Stimulated activated CD8-positive, alpha-beta memory T cell treated with anti-CD3 and anti-CD28 coated beads, Interleukin-4, amount 100 ng/mL, for 48 hours (primary cell): ENCODE results near the gene CTU1.

Source experiments
- DNase-seq: peaks from one replicate; pipeline ENCODE4 v3.0.0-alpha.2; 2020

Gene CTU1

GRCh38 chr19:51131780-51132680 is 23.8 kb upstream of the CTU1 start:
- DNase-seq: peak; percentile 45

DNA sequence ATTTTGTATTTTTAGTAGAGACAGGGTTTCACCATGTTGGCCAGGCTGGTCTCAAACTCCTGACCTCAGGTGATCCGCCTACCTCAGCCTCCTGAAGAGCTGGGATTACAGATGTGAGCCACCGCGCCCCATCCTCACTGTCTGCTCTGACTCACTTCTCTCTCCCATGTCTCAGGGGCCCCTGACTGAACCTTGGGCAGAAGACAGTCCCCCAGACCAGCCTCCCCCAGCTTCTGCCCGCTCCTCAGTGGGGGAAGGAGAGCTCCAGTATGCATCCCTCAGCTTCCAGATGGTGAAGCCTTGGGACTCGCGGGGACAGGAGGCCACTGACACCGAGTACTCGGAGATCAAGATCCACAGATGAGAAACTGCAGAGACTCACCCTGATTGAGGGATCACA is 21.5 kb upstream of the CTU1 start:
- no peak for DNase-seq

GRCh38 chr19:51128227-51128626 is 20.0 kb upstream of the CTU1 start:
- DNase-seq: no peak

DNA sequence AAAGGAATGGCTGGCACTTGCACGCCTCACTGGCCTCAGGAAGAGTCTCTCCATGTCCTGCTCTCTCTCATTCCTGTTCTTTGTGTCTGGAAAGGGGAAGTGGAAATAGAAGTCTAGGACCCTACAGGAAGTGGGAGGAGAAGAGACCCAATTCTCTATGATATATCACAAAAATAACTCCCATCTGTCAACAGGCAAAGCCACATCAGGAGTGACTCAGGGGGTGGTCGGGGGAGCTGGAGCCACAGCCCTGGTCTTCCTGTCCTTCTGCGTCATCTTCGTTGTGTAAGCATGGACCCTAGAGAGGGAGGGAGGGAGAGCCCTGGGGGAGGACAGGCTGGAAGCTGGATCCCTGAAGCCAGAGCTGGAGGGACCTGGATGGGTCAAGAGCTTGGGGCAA is 19.5 kb upstream of the CTU1 start:
- DNase-seq: no peak

DNA sequence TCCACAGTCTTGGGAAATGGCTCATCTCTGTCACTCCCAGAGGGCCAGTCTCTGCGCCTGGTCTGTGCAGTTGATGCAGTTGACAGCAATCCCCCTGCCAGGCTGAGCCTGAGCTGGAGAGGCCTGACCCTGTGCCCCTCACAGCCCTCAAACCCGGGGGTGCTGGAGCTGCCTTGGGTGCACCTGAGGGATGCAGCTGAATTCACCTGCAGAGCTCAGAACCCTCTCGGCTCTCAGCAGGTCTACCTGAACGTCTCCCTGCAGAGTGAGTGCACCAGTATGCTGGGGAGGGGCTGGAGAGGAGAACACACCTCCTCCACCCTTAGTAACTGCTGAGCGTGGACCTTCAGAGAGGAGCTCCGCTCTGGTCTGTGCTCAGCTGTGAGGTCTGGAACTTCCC is 18.8 kb upstream of the CTU1 start:
- DNase-seq: no peak

DNA sequence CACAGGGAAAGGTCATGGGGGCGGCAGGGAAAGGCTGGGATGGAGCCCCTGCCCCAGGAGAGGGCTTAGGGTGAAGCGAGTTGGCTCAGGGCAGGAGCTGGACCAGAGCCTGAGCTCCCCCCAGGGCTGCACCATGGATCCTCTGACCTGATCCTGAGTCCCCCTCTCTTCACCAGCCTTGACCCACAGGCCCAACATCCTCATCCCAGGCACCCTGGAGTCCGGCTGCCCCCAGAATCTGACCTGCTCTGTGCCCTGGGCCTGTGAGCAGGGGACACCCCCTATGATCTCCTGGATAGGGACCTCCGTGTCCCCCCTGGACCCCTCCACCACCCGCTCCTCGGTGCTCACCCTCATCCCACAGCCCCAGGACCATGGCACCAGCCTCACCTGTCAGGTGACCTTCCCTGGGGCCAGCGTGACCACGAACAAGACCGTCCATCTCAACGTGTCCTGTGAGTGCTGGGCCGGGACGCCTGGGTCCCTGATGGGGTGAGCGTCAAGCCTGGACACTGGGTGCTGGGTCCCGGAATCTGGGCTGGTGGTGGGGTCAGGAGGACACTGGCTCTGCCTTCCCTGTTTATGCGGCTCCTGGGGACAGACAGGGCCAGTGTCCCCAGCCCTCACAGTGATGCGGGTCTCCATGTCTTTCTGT is 17.3 kb upstream of the CTU1 start:
- DNase-seq: no peak

DNA sequence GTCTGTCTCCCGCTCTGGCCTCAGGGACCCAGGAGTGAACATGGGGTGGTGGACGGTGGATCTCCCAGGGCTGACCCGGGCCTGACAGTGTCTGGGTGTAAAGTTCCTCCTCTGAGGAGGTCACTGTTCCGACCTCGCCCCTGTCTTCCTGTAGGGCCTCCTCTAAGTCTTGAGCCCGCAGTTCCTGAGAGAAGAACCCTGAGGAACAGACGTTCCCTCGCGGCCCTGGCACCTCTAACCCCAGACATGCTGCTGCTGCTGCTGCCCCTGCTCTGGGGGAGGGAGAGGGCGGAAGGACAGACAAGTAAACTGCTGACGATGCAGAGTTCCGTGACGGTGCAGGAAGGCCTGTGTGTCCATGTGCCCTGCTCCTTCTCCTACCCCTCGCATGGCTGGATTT is 16.5 kb upstream of the CTU1 start, which contains the start of gene SIGLEC9:
SIGLEC9 (plus strand) TSS at position 178 of the 400 bp plus-strand sequence; CDS start at position 247, 69 bp downstream.
- no peak for DNase-seq

DNA sequence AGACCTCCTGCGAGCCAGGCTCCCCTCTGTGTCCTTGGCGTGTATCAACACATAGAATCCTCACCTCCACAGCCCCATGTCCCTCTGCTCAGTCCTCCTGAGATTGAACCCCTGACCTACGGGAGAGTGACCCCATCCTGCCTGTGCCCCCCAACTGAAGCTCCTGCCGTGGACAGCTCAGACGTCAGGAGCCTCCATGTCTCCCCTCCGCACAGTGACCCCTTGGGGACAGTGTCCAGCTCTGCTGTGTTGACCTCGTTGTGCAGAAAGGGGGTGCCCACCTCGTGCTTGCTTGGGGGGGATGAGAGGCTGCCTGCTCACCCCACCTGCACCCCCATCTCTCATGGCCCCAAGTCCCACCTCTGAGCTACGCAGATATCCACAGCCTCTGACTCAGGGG is 16.0 kb upstream of the CTU1 start:
- DNase-seq: no peak

DNA sequence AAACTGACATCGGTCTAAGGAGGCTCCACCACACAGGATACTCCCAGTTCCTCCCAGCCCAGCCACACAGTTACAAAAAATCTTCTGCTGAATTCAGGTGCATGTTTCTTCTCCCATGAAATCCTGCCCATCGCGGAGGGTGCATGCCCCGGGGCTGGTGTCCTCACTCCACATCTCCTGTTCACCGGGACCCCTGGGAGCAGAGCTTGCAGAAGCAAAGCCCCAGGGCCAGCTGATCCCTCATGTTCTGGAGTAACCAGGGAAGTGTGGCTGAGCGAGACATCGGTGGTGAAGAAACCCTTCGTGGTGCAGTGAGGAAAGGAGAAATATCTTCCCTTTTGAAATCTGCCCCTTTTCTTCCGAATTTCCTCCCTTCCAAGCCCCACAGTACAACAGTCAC is 15.6 kb upstream of the CTU1 start:
- no peak for DNase-seq

DNA sequence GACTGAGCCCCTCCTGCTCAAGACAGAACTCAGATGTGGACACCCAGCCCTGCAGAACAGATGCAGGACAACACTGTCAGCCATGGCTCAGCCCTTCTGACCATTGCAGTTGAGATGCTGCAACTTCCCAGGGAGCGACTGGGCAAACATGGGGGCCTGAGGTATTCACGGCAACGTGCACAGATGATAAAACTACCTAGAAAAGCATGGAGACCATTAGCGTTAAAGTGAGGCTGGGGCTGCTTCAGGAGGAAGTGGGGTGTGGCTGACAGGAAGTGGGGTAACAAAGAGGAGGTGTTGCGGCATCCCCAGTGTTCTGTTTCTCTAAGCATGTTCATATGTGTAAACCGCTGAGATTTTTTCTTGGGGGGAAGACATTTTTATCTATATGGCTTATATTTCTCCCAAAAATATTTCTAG is 15.2 kb upstream of the CTU1 start:
- DNase-seq: peak; percentile 59

GRCh38 chr19:51122112-51122981 is 14.1 kb upstream of the CTU1 start:
- DNase-seq: no peak

DNA sequence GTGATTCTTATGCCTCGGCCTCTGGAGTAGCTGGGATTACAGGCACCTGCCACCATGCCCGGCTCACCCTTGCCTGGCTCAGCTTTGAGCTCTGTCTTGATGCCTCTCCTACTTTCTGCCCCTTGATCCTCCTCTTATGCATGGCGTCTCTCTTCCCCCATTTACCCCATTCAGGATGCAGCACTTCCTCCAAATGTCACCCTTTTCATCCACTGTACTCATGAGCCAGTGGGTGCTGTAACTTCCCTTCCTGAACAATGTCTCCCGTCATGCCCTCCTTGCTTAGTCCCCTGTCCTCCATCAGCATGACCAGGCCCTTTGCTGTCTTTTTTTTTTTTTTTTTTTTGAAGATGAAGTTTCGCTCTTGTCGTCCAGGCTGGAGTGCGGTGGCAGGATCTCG is 13.0 kb upstream of the CTU1 start:
- no peak for DNase-seq

DNA sequence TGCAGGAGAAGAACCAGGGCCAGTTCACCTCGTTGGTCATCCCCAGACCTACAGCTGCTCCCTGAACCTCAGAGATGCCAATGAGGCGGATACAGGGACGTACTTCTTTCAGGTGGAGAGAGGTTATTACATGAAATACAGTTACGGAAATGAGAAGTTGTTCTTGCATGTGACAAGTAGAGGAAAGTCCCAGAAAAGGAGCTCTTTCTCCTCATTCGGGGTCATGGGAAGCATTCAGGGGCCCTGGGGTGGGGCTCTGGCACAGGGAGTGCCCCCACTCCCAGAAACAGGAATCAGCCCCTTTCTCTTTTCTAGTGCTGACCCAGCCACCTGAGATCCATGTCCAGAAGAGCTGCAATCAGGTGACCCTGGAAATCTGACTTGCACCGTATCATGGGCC is 12.0 kb upstream of the CTU1 start:
- no peak for DNase-seq

- DNase-seq: no peak
Observed at GRCh38 chr19:51119611-51120010, 11.4 kb upstream of the CTU1 start.

- no peak for DNase-seq
Observed at GRCh38 chr19:51119101-51119500, 10.9 kb upstream of the CTU1 start.

DNA sequence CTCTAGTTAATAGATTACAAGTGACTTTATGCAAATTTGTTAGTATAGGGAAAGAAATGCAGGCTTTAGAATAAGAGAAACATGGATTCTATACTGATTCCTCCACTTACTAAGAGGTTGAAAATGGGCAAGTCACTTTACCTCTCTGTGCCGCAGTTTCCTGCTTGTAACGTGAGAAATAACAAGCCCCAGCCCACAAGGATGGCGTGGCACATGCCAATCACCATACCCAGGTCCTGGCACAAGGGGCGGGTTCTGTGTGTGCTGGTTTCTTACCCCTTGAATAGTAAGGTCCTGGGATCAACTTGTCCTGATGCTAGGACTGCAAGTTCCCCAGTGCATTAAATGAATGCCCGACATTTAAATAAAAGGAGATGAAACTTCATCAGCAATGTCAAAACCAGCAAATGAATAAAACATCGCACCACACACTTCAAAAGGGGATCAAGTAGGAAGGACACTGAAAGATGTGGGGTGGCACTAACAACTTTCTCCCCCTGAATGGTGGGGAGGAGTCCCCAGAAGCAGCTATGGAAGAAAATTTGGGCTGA is 8.6 kb upstream of the CTU1 start:
- DNase-seq: no peak

DNA sequence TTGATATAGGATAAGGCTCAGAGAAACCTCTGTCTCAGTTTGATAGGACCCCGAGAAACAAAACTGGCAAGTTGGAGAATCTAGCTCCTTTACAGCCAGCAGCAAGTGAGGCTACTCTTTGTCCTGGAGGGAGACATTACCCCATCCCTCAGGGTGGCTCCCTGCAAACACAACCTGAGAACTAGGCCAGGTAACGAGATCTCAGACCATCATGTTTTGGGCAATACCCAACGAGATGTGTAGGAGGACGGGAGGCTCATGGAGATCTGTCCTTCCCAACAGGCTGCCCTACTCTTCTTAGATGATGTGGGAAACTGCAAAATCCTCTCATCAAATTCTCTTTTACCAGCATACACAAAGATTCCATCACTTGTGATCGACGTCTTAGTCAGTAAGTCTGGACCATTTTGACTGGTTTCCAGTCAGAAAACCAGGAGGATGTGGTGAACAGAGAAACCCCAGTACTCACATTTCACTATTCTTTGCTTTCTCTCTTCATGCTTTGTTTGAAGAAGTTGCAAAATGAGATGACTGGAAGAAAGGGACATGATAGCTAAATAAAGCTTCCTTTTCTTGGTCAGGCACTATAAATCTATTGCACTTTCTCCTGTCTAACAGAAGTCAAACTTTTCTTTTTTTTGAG is 6.0 kb upstream of the CTU1 start:
- no peak for DNase-seq

DNA sequence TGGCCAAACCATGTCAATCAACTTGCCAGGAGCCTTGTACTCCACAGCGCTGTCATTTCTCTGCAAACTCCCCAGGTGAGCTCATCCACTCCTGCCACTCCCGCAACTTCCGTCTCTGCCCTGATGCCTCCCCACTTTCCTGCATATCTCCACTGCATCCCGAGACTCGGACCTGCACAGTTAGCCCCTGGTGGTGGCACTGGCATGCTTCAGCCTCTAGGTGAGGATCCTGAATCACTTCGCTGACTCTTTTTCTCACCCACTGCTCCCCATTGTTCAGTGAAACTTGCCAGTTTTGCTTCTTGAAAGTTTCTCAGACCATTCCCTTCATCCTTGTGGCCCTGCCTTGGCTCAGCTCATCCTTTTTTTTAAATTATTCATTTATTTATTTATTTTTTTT is 3.4 kb upstream of the CTU1 start:
- DNase-seq: no peak

GRCh38 chr19:51110666-51110971 is 2.4 kb upstream of the CTU1 start:
- DNase-seq: no peak

DNA sequence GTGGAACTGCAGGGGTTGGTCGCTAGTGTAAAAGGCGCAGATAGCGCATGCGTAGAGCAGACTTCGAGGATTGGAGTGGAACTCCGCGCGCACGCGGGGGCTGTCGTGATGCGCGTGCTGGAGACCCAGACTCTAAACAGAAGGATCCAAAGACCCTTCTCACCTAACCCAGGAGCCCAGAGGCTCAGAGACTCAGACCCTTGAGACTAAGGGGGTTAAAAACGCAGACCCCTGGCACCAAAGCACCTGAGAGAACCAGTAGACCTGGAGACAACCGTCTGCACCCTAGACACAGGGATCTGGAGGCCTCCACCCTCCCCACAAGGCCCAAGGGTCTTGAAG is 567 bp upstream of the CTU1 start:
- no peak for DNase-seq

DNA sequence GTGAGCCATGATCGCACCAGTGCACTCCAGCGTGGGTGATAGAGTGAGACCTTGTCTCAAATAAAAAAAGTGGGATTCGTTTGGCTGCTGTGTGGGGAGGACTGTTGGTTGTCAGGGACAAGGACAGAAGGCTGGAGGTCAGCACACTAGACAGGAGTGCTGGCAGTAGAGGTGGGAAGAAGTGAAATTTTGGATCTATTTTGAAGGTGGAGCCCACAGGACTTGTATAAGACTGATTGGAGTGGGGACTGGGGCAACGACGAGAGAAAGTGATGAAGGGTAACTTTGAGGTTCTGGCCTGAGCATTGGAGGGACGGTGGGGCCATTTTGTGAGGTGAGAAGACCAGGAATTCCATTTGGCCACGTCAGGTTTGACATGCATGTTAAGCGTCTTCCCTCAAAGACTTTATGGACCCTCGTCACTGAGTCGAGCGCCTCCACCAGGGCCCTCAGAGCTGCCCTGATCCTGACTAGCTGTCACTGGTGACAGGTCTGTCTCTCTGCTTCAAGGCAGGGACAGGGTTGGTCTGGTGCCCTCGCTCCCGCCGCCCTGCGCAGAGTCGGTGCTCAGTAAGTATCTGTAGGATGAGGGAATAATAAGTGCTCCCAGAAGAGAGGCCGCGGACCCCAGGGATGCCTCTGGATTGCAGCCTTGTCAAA is 673 bp downstream of the CTU1 start:
- no peak for DNase-seq

- DNase-seq: no peak
Observed at GRCh38 chr19:51103926-51104341, 4.3 kb downstream of the CTU1 start.
